Measurements from ENCODE around the gene ANKRD17.

ANKRD17 gene

DNA sequence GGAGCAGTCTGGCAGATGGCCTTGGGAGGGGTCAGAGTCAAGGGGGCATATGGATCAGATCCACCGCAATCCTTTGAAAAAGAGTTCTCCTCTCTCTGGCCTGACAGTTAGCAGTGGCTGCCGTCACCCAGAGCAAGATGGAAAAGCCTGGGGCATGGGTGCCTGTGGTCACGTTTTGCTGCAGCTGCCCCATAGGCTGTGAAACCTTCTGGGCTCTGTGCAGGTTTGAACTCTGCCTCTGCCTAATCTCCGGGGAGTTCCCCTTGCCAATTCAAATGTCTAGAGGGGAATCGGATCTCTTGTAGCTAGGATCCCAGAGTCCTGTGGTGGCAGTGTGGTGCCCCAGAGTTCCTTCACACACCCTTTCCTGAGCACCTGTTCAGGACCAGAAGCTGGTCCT lies 23.4 kb upstream of the ANKRD17 start:
- no peak for TF ChIP-seq EP300 (IDR thresholded peaks at IDR 0.05; ENCODE audit: borderline replicate concordance)
- TF ChIP-seq NFIC (IDR thresholded peaks at IDR 0.05), result no peak
- no peak for TF ChIP-seq CEBPB (IDR thresholded peaks at IDR 0.05)
- no peak for TF ChIP-seq TAF1 (IDR thresholded peaks at IDR 0.05; ENCODE audit: low read depth)
- no peak for TF ChIP-seq EGR1 (IDR thresholded peaks at IDR 0.05)
- TF ChIP-seq, protein P1, sequence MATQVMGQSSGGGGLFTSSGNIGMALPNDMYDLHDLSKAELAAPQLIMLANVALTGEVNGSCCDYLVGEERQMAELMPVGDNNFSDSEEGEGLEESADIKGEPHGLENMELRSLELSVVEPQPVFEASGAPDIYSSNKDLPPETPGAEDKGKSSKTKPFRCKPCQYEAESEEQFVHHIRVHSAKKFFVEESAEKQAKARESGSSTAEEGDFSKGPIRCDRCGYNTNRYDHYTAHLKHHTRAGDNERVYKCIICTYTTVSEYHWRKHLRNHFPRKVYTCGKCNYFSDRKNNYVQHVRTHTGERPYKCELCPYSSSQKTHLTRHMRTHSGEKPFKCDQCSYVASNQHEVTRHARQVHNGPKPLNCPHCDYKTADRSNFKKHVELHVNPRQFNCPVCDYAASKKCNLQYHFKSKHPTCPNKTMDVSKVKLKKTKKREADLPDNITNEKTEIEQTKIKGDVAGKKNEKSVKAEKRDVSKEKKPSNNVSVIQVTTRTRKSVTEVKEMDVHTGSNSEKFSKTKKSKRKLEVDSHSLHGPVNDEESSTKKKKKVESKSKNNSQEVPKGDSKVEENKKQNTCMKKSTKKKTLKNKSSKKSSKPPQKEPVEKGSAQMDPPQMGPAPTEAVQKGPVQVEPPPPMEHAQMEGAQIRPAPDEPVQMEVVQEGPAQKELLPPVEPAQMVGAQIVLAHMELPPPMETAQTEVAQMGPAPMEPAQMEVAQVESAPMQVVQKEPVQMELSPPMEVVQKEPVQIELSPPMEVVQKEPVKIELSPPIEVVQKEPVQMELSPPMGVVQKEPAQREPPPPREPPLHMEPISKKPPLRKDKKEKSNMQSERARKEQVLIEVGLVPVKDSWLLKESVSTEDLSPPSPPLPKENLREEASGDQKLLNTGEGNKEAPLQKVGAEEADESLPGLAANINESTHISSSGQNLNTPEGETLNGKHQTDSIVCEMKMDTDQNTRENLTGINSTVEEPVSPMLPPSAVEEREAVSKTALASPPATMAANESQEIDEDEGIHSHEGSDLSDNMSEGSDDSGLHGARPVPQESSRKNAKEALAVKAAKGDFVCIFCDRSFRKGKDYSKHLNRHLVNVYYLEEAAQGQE (IDR thresholded peaks at IDR 0.05; ENCODE audit: low read depth), result no peak
- no peak for TF ChIP-seq YY1 (IDR thresholded peaks at IDR 0.05; ENCODE audit: low read depth)
- no peak for TF ChIP-seq FOXM1 (IDR thresholded peaks at IDR 0.05; ENCODE audit: borderline replicate concordance, low read depth)
- TF ChIP-seq RAD21 (IDR thresholded peaks at IDR 0.05; ENCODE audit: low read depth), result no peak
- TF ChIP-seq CREB1 (IDR thresholded peaks at IDR 0.05; ENCODE audit: low read depth), result no peak
- TF ChIP-seq, protein P2, sequence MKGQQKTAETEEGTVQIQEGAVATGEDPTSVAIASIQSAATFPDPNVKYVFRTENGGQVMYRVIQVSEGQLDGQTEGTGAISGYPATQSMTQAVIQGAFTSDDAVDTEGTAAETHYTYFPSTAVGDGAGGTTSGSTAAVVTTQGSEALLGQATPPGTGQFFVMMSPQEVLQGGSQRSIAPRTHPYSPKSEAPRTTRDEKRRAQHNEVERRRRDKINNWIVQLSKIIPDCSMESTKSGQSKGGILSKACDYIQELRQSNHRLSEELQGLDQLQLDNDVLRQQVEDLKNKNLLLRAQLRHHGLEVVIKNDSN (IDR thresholded peaks at IDR 0.05), result no peak
- no peak for TF ChIP-seq ZBTB7A (IDR thresholded peaks at IDR 0.05; ENCODE audit: low read depth)
- TF ChIP-seq MAX (IDR thresholded peaks at IDR 0.05), result no peak
- no peak for TF ChIP-seq TEAD4 (IDR thresholded peaks at IDR 0.05)
- no peak for TF ChIP-seq TCF12 (IDR thresholded peaks at IDR 0.05; ENCODE audit: low read depth)

- no peak for TF ChIP-seq YY1 (IDR thresholded peaks at IDR 0.05; ENCODE audit: low read depth)
- TF ChIP-seq MAX (IDR thresholded peaks at IDR 0.05), result no peak
- no peak for TF ChIP-seq CEBPB (IDR thresholded peaks at IDR 0.05)
- no peak for TF ChIP-seq CREB1 (IDR thresholded peaks at IDR 0.05; ENCODE audit: low read depth)
- TF ChIP-seq EP300 (IDR thresholded peaks at IDR 0.05; ENCODE audit: borderline replicate concordance), result no peak
- no peak for TF ChIP-seq EGR1 (IDR thresholded peaks at IDR 0.05)
- TF ChIP-seq TEAD4 (IDR thresholded peaks at IDR 0.05), result no peak
- TF ChIP-seq ZBTB7A (IDR thresholded peaks at IDR 0.05; ENCODE audit: low read depth), result no peak
- TF ChIP-seq NFIC (IDR thresholded peaks at IDR 0.05), result no peak
- no peak for TF ChIP-seq RAD21 (IDR thresholded peaks at IDR 0.05; ENCODE audit: low read depth)
- no peak for TF ChIP-seq TCF12 (IDR thresholded peaks at IDR 0.05; ENCODE audit: low read depth)
- no peak for TF ChIP-seq TAF1 (IDR thresholded peaks at IDR 0.05; ENCODE audit: low read depth)
- TF ChIP-seq, protein P1 (IDR thresholded peaks at IDR 0.05; ENCODE audit: low read depth), result no peak
- TF ChIP-seq, protein P2 (IDR thresholded peaks at IDR 0.05), result no peak
- TF ChIP-seq FOXM1 (IDR thresholded peaks at IDR 0.05; ENCODE audit: borderline replicate concordance, low read depth), result no peak
Measured at GRCh38 chr4:73281396-73281795, 22.8 kb upstream of the ANKRD17 start.

- no peak for TF ChIP-seq TAF1 (IDR thresholded peaks at IDR 0.05; ENCODE audit: low read depth)
- TF ChIP-seq TCF12 (IDR thresholded peaks at IDR 0.05; ENCODE audit: low read depth), result no peak
- TF ChIP-seq, protein P1 (IDR thresholded peaks at IDR 0.05; ENCODE audit: low read depth), result no peak
Measured at GRCh38 chr4:73277201-73277600, 18.6 kb upstream of the ANKRD17 start.

DNA sequence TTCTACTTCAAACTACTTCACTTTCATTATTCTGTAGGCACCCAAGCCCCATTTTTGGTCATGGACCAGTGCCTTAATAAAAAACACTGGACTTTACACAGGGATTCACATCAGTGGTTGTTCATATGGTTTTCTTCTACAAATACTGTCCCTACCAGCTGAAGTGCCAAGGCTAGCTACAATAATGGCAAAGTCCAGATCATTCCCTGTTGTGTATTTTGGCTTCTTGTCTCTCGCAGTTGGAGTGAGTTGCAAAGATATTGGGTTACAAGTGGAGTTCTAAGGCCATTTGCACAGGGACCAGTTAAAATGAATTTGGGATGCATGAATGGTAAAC lies 16.7 kb upstream of the ANKRD17 start:
- TF ChIP-seq, protein P2 (IDR thresholded peaks at IDR 0.05), result no peak
- TF ChIP-seq, protein P1 (IDR thresholded peaks at IDR 0.05; ENCODE audit: low read depth), result no peak
- no peak for TF ChIP-seq TEAD4 (IDR thresholded peaks at IDR 0.05)
- peak; percentile 27; the same call in 1 of the 2 replicates for TF ChIP-seq EP300 (IDR thresholded peaks at IDR 0.05; ENCODE audit: borderline replicate concordance)
- peak; percentile 49 for TF ChIP-seq NFIC (IDR thresholded peaks at IDR 0.05)
- no peak for TF ChIP-seq RAD21 (IDR thresholded peaks at IDR 0.05; ENCODE audit: low read depth)
- no peak for TF ChIP-seq YY1 (IDR thresholded peaks at IDR 0.05; ENCODE audit: low read depth)
- TF ChIP-seq FOXM1 (IDR thresholded peaks at IDR 0.05; ENCODE audit: borderline replicate concordance, low read depth), result no peak
- TF ChIP-seq CEBPB (IDR thresholded peaks at IDR 0.05), result no peak
- TF ChIP-seq EGR1 (IDR thresholded peaks at IDR 0.05), result no peak
- no peak for TF ChIP-seq CREB1 (IDR thresholded peaks at IDR 0.05; ENCODE audit: low read depth)
- TF ChIP-seq TCF12 (IDR thresholded peaks at IDR 0.05; ENCODE audit: low read depth), result peak; percentile 20

Data from Ishikawa (cell line).